ENCODE results near the gene ZFYVE26. TPM values are rescaled to one million over a fixed set of nuclear protein-coding genes. Genes with fewer than 3 reads are reported as not detected.

Gene ZFYVE26
- total and polyA plus RNA-seq, 2 of the 8 experiments (the other 6 are each of a cell fraction or from before 2014, with no cell fraction given), result 13.0 to 23.3 TPM

- Histone ChIP-seq H2AK5ac (ENCODE audit: low read depth, low read length) (no peak overlapping the region), H3K23ac (ENCODE audit: insufficient read length) (no peak overlapping the region), H3K14ac (ENCODE audit: insufficient read length) (no peak overlapping the region), H2BK5ac (ENCODE audit: low read depth, low read length) (no peak overlapping the region), H4K20me1 (replicated peaks in 1 of 2; ENCODE audit: control insufficient read depth in 1 of 2, insufficient read depth in 2 of 2, low read length in 2 of 2) (peaks cover 0 to 5% of the 10 kb centered on the region in 2 experiments), H3K79me2 (ENCODE audit: control insufficient read depth in 1 of 2, insufficient read depth in 2 of 2, low read length in 2 of 2) (no peaks in the 10 kb centered on the region), H3K4me1 (replicated peaks in 1 of 4; ENCODE audit: control insufficient read depth in 3 of 4, insufficient read depth in 4 of 4, low read length in 3 of 4) (no peaks in the 10 kb centered on the region), H4K8ac (ENCODE audit: extremely low read depth, insufficient read depth, low read length) (no peak overlapping the region), H3K27me3 (replicated peaks in 1 of 4; ENCODE audit: control insufficient read depth in 3 of 4, extremely low read depth in 1 of 4, insufficient read depth in 3 of 4, low read length in 3 of 4) (no peaks in the 10 kb centered on the region), H2BK12ac (ENCODE audit: low read depth, low read length) (no peak overlapping the region), H3K4ac (replicated peaks; ENCODE audit: insufficient read length, low read depth, low read length) (no peak overlapping the region), H3K79me1 (ENCODE audit: low read depth, low read length) (no peaks in the 10 kb centered on the region), H4K5ac (ENCODE audit: insufficient read length, low read depth, low read length) (no peak overlapping the region), H3K9me3 (ENCODE audit: insufficient read depth in 2 of 2, low read depth in 1 of 2, low read length in 1 of 2) (no peaks in the 10 kb centered on the region), H2BK15ac (ENCODE audit: low read length) (no peak overlapping the region), H2BK120ac (replicated peaks; ENCODE audit: low read depth, low read length) (no peak overlapping the region), H3K23me2 (ENCODE audit: low read depth, low read length) (no peaks in the 10 kb centered on the region), H3K56ac (replicated peaks; ENCODE audit: insufficient read length, low read depth, low read length) (no peak overlapping the region), H2AFZ (ENCODE audit: low read length) (no peak overlapping the region), H2BK20ac (ENCODE audit: low read length) (no peak overlapping the region), H3K9ac (replicated peaks in 1 of 4; ENCODE audit: extremely low read depth in 1 of 4, low read depth in 3 of 4, low read length in 3 of 4) (no peak overlapping the region), H4K91ac (replicated peaks; ENCODE audit: insufficient read length, low read length) (no peak overlapping the region), H3K4me2 (ENCODE audit: insufficient read depth in 1 of 2, low read depth in 2 of 2, low read length in 2 of 2) (no peak overlapping the region), H3K36me3 (ENCODE audit: control insufficient read depth in 2 of 4, insufficient read depth in 4 of 4, low read length in 3 of 4) (peaks cover 13 to 53% (median 46%) of the 10 kb centered on the region in 4 experiments), H3K27ac (ENCODE audit: low read depth, low read length) (no peak overlapping the region), H3K18ac (ENCODE audit: extremely low read depth, low read length) (no peak overlapping the region), H3K4me3 (ENCODE audit: extremely low read depth in 1 of 4, insufficient read depth in 2 of 4, low read depth in 3 of 4, low read length in 4 of 4) (no peak overlapping the region)
- 83% methylated on average over 3 of the region's 3 CpGs; no CpG with 5 or more reads in 1 of the 2 experiments for WGBS, 2 experiments (ENCODE audit: extremely low coverage in 1 of 2, insufficient coverage in 1 of 2, insufficient read length in 1 of 2, insufficient replicate concordance in 2 of 2, low coverage in 1 of 2, low lambda C conversion rate in 2 of 2, missing lambda C conversion rate in 1 of 2)
- POLR2A ChIA-PET (ENCODE audit: partially characterized antibody), result interaction anchor here (0.5 to 1.6 kb wide), 3 partner anchors 12 to 23 kb away, joined by 3 to 4 read pairs (median 3); no protein-coding TSS in a partner anchor
- DNase-seq (ENCODE audit: low read depth in 1 of 2, low spot score in 2 of 2), result no peak
- CTCF ChIA-PET (ENCODE audit: partially characterized antibody), result no interaction called here
- FAIRE-seq, result no peak
- TF ChIP-seq BACH1 (IDR thresholded peaks at IDR 0.05; ENCODE audit: low read length) (no peak), SIRT6 (IDR thresholded peaks at IDR 0.05; ENCODE audit: low read length) (no peak), GTF2F1 (IDR thresholded peaks at IDR 0.05; ENCODE audit: borderline replicate concordance, low read depth, low read length) (no peak), TCF12 (IDR thresholded peaks at IDR 0.05; ENCODE audit: low read depth, low read length) (no peak), ATF3 (IDR thresholded peaks at IDR 0.05; ENCODE audit: insufficient read depth, low read depth, low read length) (no peak), RXRA (IDR thresholded peaks at IDR 0.05; ENCODE audit: insufficient read depth, low read depth, low read length) (no peak), ATF2 (IDR thresholded peaks at IDR 0.05; ENCODE audit: low read length) (no peak), TEAD4 (IDR thresholded peaks at IDR 0.05; ENCODE audit: low read depth, low read length) (no peak), CBX5 (IDR thresholded peaks at IDR 0.05; ENCODE audit: low read depth, low read length) (no peak)
Measured at GRCh38 chr14:67757175-67757574, 59.2 kb downstream of the ZFYVE26 start.

Measured in H1 (cell line).